HG02938 (cell line): ENCODE measurements around the gene MYO6.
A peak's percentile ranks its signal among the peaks of the same experiment; 100 is the strongest.

Source experiments
- ATAC-seq: cut with Tn5 transposase; IDR thresholded peaks from one replicate; pipeline ENCODE4 v1.9.1; 2021; ENCODE audit warnings: mild to moderate bottlenecking, moderate library complexity; ENCODE audit not compliant: unreplicated experiment

MYO6 gene

DNA sequence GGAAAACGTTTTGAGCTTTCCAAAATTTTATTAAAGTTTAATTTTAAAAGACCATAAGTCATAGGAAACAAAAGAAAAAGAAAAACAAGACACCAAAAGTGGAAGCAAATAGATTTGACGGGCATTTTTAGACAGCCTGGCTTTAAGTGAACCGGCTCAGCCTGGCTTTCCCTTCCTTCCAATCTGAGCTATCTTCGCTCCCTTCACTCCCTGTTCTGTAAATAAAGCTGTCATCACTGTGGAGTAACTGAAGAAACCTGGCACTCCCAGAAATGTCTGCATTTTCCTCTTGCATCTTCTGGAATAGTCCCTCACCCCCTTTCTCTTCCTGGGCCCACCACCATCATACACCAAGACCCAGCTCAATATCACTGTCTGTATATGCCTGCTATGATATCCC is 191.5 kb downstream of the MYO6 start:
- no peak for ATAC-seq

DNA sequence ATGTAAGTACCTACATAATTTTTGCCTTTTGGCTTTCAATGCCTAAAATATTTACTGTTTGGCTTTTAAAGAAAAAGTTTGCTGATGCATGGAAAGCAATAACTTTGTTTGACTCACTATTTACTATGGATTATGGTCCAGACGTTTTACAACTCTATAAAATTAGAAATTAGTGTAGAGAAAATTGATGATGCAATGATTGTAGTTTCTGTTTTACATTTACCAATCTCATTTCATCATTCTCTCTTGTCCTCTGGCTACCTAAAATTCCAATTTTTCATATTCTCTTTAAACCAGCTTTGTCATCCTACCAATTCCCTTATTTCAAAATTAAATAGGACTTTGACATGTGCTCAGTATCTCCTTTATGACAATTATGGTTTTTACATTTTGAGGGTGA is 192.5 kb downstream of the MYO6 start:
- no peak for ATAC-seq

DNA sequence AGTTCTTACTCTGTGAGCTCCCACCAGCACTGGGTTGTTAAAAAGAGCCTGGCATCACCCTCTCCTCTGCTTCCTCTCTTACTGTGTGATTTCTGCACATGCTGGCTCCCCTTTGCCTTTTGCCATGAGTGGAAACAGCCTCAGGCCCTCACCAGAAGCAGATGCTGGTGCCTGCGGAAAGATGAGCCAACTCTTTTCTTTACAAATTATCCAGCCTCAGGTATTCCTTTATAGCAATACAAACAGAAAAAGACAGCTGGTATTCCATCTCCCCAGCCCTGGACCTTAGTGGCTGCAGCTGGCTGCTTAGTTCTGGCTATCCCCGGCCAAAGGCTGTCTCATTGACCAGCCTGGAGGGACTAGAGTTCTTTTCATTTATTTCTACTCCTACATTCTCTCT is 194.3 kb downstream of the MYO6 start:
- no peak for ATAC-seq

DNA sequence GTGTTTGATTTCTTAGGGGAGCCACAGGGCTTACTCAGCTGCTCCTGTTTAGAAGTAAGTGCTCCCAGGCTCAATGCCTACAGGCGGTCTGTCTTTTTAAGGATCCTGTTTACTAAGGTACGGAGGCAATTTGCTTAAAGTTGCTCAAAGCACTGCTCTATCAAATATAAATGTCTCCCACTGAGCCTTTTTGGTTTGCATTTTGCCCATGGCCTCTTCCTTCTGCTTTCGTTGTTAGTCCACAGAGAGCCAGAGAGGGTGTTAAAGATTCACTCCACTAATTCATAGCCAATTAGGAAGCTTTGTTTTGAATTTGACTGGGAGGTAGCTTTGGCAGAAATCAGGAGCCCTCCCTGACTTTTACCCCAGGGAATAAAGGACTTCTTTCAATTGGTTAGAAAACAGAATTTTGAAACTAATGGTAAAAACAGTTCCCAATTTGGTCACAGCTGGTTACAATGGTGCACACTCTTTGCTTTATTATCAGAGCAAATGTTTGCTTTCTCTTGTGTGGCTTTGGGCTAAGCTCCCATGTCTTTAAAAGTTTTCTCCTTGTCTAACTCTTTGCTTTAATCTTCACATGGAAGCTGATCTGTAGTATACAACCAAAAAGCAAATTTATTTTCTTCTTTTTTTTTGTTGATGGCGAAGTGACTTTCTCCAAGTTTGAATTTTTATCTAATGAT is 197.2 kb downstream of the MYO6 start:
- ATAC-seq: peak; percentile 44

DNA sequence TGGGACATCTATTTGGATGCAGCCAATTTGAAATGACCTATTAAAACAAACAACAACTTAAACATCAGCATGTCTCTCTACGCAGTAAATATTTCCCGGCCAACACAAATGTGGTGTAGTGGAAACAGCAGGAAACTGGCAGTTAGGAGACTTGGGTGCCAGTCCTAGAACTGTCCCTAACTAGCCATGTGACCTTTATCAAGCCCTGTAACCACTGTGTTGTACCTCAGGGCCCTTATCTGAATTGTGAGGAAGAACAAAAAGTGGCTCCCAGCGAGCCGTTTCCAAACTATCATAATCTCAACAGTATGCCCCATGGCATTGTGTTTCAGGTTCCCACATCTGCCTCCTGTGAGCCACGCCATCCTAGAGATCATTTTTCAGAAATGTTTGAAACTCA is 198.9 kb downstream of the MYO6 start:
- ATAC-seq: no peak

DNA sequence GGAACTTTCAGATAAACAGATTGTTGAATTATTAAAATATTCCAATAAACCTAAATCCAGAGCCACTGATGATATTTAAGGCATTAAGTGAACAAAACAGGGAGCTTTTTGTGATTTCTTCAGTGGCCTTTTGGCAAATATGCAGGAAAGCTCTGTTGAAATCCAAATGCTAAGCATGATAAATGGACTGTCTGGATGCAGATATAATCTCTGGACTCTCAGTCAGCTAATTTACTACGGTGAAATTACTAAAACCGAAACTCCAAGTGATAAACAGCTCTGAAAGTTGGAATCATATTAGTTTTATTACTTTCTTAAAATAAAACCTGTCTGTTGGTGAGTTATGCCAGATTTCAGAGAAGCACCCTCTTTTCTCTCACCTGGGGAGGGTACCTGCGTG is 203.1 kb downstream of the MYO6 start:
- no peak for ATAC-seq

DNA sequence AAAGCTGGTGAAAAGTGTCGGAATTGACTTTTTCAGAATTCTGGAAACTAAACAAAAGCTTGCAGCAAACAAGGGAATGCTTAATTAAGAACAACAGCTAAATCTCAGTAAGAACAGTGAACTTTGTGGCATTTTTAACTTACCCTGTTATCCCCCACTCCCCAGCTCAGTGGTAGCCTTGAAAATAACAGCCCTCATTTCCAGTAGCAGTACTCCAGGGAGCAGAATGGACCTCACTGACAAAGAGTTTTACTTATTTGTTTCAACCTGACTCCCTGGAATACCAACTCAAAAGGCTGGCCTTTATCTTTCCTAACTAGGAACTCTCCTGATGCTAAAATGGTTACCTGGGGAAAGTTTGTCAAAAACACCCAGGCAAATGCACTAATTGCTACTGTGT is 214.5 kb downstream of the MYO6 start:
- ATAC-seq: no peak

DNA sequence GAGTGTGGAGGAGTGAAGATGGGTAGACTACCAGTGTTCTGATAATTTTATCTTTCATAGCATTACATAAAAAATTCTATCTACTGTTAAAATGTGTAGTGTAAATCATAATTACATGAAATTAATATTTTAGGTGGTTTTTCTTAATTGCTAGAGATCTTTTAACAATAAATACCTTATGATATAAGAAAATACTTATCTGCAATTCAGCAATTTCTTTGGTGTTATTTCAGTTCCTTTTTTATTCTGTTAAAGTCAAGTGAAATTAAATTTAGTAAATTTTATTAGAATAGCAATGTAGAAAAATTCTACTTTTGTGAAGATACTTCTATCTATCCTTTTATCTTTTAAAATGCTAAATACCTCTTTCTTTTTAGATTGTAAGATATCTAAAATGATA is 219.1 kb downstream of the MYO6 start:
- ATAC-seq: no peak
